ENCODE measurements around the gene NAAA.
"Not testable (repeated sequence)": the region's sequence is repeated elsewhere in the genome, so short reads cannot be mapped to it uniquely, and the experiment has no call there.

NAAA gene

DNA sequence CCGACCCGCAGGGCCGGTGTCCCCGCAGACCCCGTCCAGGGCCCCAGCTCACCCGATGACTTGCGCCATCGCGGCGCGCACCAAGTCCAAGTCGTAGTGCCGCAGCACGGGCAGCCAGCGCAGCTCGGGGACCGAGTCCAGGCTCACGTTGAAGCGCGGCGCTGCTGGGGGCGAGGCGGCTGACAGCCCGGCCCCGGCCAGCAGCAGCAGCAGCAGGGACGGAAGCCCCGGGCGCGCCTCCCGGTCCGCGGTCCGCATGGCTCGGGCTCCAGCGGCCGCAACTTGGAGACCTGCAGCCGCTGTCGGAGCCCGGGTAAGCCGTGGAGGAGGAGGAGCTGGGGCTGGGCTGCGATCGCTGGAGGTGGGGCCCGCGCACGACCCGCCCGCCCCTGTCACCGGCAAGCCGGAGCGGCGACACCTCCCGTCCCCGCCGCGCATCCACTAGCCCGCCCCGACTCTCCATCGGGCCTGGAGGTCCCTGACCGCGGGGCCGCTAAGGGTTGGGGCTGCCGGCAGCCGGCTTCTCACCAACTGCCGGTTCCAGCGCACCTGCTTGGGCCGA lies at the start of gene NAAA:
Gene NAAA (minus strand): TSS at position 322 of the 562 bp plus-strand sequence. CDS start 64 bp downstream, at position 258.
- DNase-seq (ENCODE audit: low spot score) = peak; percentile 92

DNA sequence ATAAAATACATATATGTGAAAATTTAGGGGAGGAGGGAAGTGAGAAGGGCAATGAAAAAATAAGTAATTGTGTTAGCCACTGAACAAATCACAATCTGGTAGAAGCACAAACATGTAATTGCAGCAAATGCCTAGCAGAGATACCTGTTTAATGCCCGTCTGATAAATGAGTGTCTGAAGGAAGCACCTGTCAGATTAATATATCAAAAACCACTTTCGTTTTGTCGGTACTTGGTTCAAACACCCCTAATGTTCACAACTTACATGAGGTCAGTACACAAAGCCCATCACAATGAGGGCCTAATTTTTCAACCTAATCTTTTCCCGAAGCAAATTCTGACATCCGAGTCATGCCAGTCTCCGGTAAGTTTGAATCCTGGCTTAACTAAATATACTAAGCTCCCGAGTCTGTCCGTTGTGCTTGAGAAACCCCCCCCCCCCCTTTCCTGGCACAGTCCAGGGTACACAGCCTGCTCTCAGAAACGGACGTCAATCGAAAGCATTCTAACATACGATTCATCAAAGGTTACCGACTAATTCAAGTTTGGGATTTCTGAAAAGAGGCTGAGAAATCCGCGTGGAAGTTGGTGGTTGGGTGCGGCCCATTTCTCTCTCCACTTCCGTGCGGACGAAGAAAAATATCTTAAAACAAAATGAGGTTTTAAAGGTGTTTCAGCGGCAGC lies 49.2 kb upstream of the NAAA start:
- DNase-seq (ENCODE audit: low spot score) = peak; percentile 13

DNA sequence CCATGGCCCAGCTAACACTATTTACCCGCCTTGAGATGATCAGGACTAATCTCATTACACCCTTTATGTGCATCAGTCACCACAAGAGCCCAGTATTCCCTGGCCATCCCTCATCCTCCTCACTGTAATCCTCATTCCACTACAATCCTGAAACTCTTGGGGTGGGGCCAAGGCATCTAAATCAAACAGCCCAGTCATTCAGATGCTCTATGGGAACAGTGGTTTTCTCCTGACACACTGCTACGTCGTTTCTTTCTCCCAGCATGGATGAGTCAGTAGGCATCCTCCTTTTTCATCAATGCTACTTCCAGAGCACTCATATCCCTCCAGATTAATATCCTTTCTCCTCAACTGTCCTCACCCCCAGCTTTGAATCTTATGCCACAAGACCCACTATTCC lies 44.3 kb upstream of the NAAA start:
- DNase-seq (ENCODE audit: low spot score) = peak; percentile 84

DNA sequence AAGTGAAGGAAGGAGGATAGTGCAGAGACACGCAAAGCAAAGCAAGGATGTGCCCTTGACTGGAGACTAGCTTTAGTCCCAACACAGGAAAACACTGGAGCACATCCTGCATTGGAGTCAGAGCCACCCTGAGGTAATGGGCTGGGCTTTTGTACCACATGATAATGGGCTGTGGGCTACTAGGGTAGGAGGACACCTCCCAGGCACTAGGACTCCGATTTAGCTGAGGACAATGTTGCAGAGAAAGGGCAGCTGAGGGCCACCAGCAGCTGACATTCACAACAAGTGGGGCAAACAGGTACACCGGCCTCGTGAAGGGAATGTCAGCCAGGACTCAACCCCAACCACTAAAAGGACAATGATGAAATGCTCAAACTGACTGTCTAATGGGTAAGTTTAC lies 39.8 kb upstream of the NAAA start:
- DNase-seq (ENCODE audit: low spot score) = no peak

DNA sequence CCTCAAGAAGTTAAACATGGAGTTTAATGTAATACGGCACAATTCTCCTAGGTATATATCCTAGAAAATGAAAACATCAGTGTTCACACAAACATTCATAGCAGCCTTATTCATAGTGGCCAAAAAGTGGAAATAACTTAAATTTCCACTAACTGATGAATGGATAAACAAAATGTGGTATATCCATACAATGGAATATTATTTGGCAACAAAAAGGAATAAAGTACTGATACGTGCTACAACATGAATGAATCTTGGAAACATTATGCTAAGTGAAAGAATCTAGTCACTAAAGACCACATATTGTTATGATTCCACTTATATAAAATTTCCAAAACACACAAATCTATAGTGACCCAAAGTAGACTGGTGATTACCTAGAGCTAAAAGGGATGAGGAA lies 35.4 kb upstream of the NAAA start:
- DNase-seq (ENCODE audit: low spot score) = no peak

DNA sequence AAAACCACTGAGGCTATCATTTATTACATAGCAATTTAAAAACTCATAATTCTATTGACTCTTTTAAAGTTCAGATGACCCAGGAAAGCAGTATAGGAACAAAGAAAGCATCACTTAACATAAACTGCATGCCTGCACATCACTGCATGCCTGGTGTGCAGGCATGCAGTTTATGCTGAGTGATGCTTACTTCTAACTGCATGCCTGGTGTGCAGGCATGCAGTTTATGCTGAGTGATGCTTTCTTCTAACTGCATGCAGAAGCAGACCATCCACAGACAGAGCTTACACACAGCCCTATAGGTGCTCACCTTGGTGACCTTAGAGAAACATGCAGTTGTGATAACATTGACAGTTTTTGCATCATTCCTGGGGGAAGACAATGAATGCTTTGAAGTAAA lies 33.0 kb upstream of the NAAA start:
- no peak for DNase-seq (ENCODE audit: low spot score)

DNA sequence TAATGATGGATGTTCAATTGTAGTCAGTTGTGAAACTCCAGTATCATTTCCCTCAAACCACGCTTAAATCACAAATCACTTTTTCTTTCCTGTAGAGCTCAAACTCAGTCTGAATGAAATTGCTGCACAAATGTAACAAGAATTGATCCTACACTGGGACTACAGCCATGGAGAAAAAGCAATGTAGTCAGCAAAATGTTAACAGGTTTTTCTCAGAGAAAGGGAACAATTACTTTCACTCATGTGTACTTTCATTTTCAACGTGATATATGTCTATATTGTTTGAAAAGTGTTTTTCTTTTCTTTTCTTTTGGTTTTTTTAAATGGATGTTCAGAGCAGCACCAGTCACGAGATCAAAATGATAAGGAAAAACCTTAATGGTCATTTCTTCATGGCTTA lies 27.3 kb upstream of the NAAA start:
- no peak for DNase-seq (ENCODE audit: low spot score)

DNA sequence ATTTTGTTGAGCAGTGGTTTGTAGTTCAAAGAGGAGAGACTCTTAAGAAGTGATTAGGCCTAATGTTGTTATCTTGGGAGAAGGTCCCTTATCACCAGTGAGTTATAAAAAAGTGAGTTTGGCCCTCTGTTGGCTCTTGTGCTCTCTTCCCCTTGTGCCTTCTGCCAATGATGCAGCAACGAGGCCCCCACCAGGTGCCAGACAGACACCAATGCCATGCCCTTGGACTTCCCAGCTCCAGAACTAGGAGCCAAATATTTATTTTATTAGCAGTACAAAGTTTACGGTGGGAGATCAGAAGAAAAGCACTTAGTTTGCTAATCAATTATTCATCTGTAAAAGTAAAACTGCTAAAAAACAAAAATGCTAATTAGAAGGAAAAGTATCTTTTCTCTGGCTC lies 22.7 kb upstream of the NAAA start:
- no peak for DNase-seq (ENCODE audit: low spot score)

DNA sequence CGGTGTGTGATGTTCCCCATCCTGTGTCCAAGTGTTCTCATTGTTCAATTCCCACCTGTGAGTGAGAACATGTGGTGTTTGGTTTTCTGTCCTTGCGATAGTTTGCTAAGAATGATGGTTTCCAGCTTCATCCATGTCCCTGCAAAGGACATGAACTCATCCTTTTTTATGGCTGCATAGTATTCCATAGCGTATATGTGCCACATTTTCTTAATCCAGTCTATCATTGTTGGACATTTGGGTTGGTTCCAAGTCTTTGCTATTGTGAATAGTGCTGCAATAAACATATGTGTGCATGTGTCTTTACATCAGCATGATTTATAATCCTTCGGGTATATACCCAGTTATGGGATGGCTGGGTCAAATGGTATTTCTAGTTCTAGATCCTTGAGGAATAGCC lies 21.3 kb upstream of the NAAA start:
- not testable (repeated sequence) for DNase-seq (ENCODE audit: low spot score)

DNA sequence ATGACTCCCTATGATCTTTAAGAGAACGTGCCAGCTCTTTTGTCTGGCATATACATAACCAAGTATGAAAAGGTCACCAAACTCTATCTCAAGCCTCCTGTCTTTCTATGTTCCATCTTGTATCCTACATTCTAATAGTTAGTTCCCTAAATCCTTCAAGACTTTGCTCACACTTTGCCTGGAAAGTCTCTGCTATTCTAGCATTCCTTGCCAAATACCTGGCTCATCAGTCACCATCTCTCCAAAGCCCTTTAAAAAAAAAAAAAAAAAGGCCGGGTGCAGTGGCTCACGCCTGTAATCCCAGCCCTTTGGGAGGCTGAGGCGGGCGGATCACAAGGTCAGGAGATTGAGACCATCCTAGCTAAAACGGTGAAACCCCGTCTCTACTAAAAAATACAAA lies 17.7 kb upstream of the NAAA start:
- not testable (repeated sequence) for DNase-seq (ENCODE audit: low spot score)

DNA sequence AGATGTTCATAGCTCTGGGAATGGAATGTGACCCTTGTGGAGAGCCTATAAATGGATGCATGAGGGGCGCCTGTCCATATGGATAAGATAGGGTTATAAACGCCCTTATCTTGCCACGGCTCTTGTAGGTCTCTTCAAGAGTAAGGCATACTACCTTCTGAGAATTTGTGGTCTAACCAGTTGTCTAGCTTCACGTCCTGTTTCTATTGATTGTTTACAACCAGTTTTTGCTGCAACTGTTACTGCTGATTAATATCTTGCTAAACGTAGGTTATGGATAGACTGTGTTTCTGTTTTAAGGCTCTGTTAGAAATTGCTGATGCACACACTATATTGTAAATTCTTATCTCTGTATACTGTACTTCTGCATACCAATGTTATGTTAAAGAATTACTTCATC lies 14.0 kb upstream of the NAAA start:
- DNase-seq (ENCODE audit: low spot score) = not testable (repeated sequence)

DNA sequence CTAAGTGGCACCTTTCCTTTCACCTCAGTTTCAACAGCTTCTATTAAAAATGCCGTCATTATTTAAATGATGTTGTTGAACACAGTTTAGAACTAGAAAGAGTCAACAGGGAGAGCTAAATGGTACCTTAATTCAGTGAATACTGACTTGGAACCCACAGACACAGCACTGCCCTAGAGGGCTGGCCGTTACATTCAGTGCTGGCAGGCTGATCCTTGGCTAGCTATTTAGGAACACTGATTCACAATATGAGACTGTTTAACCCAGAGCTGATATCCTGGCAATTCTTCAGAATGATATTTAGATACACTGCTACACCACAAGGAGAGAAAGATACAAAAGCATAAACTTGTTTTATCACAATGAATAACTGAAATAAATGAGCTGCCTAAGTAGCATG lies 12.7 kb upstream of the NAAA start:
- DNase-seq (ENCODE audit: low spot score) = no peak

DNA sequence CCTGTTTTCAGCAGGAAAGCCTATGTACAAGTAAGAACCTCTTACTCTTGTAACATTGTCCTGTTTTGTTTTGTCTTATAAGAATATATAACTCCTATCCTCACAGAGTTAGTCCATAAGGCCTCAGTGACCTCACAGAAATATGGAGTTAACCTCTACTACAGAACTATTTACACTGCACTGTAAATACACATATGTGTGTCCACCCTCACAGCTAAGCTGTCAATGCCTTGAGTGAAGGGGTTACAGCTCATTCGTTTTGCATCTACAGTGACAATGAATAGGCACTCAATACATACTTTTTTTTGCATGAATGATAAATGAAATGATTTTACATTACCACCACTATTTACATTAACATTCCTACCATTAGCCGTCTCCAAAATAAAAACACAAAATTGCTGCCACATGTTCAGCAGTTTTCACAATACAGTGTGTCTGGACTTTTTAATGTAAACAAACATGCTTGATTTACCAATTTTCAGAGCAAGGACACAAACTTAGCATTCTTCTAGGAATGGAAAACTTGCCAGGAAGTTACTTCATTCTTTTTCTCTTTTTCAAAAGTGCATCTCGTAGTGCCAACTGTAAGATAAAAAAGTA lies 9.5 kb upstream of the NAAA start:
- DNase-seq (ENCODE audit: low spot score) = no peak

DNA sequence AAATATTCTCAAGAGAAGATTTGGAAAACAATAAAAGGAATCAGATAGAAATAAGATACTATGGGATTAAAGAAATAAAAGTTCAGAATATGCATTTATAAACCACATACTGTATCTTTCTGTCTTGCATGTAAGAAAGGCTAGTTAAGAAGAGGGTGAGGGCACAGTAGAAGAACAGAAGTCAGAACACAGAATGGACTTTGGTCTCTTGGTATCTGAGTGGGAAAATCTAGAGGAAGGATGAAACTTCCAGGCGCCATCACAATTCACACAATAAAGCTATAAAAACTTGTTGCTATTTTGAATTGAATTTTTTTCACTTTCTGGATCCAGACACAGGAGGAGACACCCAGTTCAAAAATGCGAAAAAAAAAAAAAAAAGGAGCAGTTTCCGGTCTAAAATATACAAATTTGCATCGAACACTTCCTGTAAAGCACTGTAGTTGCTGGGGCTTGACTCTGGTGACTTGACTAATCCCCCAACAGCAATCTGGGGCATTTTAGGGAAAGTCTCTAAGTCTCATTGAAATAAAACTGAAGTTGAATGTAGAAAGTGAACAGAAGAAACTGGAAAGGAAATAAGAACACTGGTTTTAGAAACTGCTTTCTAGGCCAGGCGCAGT lies 8.1 kb upstream of the NAAA start:
- DNase-seq (ENCODE audit: low spot score) = no peak

DNA sequence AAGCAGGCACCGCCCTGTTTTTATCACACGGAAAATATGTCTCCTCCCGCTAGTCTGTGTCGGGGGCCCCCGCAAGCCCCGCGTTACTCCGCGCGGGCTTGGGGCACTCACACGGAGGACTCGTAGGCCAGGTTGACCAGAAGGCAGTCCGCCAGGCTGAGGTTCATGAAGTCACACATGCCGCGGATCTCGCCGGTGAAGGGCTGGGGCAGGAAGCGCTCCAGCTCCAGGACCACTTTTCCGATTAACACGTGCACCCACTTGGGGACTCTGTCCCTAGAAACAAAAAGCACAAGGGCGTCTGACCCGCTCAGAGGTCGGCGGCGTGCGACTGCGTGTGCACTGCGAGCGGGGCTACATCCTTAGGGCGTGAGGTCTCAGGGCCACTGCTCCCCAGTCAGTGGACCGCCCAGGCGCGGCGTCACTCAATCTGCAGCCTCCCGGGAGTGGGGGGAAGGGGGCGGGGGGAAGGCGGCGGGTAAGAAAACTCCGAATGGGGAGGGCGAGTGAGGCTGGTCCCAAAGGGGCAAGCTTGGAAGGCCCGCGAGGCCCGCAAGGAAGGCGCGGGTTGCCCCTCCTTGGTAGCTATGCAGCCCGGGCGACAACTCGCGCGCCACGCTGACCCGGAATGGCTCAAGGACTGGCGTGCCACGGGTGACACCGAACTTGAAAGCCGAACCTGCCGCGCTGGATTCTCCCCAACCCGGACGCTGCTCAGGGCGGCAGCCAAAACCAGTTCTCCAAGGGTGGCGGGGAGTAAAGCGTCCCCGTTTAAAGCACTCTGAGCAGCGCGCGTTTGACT lies 722 bp downstream of the NAAA start:
- DNase-seq (ENCODE audit: low spot score) = peak; percentile 89

DNA sequence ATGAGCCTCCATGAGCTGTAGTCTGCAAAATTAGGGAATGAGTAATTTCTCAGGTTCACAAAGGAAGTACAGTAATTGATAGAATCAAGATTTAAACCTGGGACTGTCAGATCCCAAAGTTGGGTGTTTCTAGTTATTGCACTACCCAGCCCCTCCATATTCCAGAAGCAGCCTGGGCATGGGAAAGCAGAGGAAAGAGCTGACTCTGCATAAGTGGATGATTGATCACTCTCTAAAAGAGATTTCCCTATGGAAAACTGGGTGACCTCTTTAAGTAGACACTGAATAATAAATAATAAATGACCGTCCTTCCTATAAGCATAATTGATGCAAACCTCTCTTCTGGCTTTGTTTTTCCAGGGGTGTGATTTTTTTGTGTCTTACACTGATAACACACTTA lies 5.2 kb downstream of the NAAA start:
- no peak for DNase-seq (ENCODE audit: low spot score)

DNA sequence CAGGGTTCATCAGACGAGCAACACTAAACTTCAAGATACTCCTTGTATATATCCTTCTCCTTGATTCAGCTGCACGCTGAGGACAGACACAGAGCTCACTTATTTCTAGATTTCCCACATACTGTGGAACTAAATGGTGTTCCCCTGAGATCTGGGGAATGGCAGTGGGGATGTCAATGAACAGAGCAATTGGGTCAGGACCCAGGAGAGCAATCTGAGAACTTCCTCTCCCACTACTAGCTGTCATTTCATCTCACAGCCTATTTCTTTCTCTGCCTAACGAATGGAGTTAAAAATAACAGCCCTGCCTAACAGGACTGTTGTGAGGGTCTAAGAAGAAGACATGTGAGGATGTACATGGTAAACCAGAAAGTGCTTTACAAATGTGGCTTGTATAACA lies 10.7 kb downstream of the NAAA start:
- no peak for DNase-seq (ENCODE audit: low spot score)

DNA sequence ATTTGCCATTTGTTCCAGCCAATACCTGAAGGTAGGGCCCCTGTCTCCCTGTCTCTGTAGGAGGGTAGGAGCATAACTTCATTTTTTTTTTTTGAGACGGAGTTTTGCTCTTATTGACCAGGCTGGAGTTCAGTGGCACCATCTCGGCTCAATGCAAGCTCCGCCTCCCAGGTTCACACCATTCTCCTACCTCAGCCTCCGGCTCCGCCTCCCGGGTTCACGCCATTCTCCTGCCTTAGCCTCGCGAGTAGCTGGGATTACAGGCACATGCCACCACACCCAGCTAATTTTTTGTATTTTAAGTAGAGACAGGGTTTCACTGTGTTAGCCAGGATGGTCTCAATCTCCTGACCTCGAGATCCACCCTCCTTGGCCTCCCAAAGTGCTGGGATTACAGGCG lies 15.9 kb downstream of the NAAA start:
- DNase-seq (ENCODE audit: low spot score) = not testable (repeated sequence)

DNA sequence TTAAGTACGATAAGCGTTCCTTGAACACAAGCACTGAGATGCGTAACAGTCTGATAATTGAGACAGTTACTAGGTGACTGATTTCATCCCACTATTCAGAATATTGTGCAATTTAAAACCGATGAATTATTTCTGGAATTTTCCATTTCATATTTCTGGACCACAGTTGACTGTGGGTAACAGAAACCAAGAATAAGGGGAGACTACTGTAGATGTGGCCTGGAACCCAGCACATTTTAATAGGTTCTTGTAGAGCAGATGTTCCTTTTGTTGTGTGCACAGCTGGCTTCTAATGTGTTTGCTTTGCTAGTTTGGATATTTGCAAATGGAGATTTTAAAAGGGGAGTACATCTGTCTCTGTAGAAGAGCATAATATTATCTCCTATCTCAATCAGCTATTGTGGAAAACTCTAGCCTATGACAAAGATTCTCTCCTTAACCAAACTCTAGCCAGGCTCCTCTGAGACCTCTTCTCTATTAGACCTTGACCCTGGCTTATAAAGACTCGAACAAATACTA lies 16.4 kb downstream of the NAAA start:
- no peak for DNase-seq (ENCODE audit: low spot score)

DNA sequence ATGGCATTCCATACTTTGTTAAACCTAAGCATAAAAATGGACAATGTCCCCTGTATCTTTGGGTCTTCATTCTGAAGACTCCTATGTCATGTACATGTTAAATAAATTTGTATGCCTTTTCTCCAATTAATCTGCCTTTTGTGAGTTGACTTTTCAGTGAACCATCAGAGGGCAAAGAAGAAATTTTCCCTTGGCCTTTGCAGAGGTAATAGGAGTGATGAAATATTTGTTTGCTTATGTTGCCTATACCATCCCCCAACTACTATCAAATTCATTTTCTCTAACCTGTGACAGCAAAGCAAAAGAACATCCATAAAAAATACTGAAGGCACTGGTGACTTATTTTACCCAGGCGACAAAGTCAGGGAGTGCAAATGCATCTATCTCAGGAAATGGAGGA lies 18.2 kb downstream of the NAAA start:
- DNase-seq (ENCODE audit: low spot score) = no peak

DNA sequence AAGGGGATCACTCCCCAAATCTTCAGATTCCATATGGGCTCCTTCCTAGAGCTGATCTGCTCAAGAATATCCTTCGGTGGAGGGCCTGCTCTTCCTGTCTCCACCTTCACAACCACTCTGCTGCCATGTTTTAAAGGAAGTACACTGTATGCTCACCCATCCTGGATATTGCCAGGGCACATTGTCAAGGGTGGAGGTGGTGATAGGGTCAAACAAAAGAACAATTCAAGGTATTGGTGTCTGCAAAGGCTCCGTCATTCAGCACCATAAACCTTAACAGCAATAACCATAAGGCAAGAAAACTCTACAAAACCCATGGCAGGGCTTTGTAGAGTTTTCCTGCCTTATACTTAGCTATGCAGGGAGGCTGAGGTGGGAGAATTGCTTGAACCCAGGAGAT lies 18.9 kb downstream of the NAAA start:
- no peak for DNase-seq (ENCODE audit: low spot score)

DNA sequence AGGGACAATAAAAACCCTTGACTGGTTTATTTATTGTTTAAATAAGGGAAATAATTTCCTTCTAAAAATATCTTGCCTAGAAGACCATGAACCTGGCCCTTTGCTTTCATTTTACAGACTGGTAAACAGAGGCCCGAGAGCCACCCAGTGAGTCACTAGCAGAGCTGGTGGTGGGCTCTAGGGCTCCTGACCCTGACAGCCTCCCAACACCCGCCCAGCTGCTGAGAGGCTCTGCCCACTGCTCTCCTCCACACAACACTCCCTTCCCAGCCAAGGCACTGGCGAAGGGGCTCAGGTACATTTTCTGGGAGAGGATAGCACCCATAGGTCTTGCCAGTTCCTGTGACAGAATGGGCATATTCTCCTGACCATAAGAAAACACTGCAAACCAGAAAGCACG lies 20.5 kb downstream of the NAAA start:
- DNase-seq (ENCODE audit: low spot score) = no peak

Measured in AG20443 (cell line).